OCI-LY7 (cell line): ENCODE data around the gene ZNF354B. TPM values are rescaled to one million over a fixed set of nuclear protein-coding genes. Genes with fewer than 3 reads are reported as not detected.
"Not testable (repeated sequence)": the region's sequence is repeated elsewhere in the genome, so short reads cannot be mapped to it uniquely, and the experiment has no call there.

Experiments
- BruUV-seq: library from RNA; stranded (reverse); fragments of 400-500 nt; replicated peaks from 2 replicates; lab custom pipeline; 2021; lab: Mats Ljungman, UMichigan
- CTCF ChIA-PET: fragments of 300-600 bp; sonication (Branson Sonifier 250); formaldehyde crosslinking; loops from one replicate; lab custom pipeline; 2022; ENCODE audit warnings: antibody characterized with exemption; ENCODE audit not compliant: unreplicated experiment; lab: Charles Lee
- POLR2A ChIA-PET: fragments of 300-600 bp; sonication (Branson Sonifier 250); formaldehyde crosslinking; loops from one replicate; lab custom pipeline; 2022; ENCODE audit warnings: antibody characterized with exemption; lab: Charles Lee
- DNase-seq: peaks from one replicate; pipeline ENCODE4 v3.0.0-alpha.2; 2015; ENCODE audit warnings: low spot score
- H2AFZ ChIP-seq: fragments of 200-600 bp; sonication (generic), shearing (Covaris generic); 2 replicates; pipeline ENCODE4 v1.6.1; 2014; ENCODE audit warnings: mild to moderate bottlenecking, antibody characterized with exemption, low read length, moderate library complexity
- H3K27ac ChIP-seq: fragments of 200-600 bp; sonication (generic); 2 replicates; pipeline ENCODE4 v1.5.1; 2014; ENCODE audit warnings: mixed run types, low read depth, mild to moderate bottlenecking, moderate library complexity, low read length, inconsistent platforms; ENCODE audit not compliant: poor library complexity, severe bottlenecking
- H3K36me3 ChIP-seq: fragments of 200-600 bp; sonication (generic); 2 replicates; pipeline ENCODE4 v1.6.1; 2014; ENCODE audit warnings: mild to moderate bottlenecking, antibody characterized with exemption, low read length, moderate library complexity, mixed read lengths; ENCODE audit not compliant: insufficient read depth
- H3K4me1 ChIP-seq: fragments of 200-600 bp; sonication (generic); 2 replicates; pipeline ENCODE4 v1.5.1; 2014; ENCODE audit warnings: mild to moderate bottlenecking, low read length; ENCODE audit not compliant: insufficient read depth, poor library complexity, severe bottlenecking
- H3K4me2 ChIP-seq: fragments of 200-600 bp; sonication (generic); 2 replicates; pipeline ENCODE4 v1.6.1; 2014; ENCODE audit warnings: mild to moderate bottlenecking, low read length
- H3K4me3 ChIP-seq: fragments of 200-600 bp; sonication (generic); 2 replicates; pipeline ENCODE4 v1.5.1; 2014; ENCODE audit warnings: mild to moderate bottlenecking, low read depth, low read length; ENCODE audit not compliant: poor library complexity, severe bottlenecking
- H3K79me2 ChIP-seq: fragments of 200-600 bp; sonication (generic); 2 replicates; pipeline ENCODE4 v1.6.1; 2016; ENCODE audit warnings: low read depth, mild to moderate bottlenecking, low read length, moderate library complexity, mixed read lengths; ENCODE audit not compliant: insufficient read depth
- H3K9me2 ChIP-seq: fragments of 200-600 bp; sonication (generic); 2 replicates; pipeline ENCODE4 v1.6.1; 2016; ENCODE audit warnings: mild to moderate bottlenecking, low read length, mixed read lengths; ENCODE audit not compliant: insufficient read depth
- H3K9me3 ChIP-seq: fragments of 200-600 bp; sonication (generic); 2 replicates; pipeline ENCODE4 v1.6.1; 2014; ENCODE audit warnings: mild to moderate bottlenecking, mixed run types, low read length, mixed read lengths
- H4K20me1 ChIP-seq: fragments of 200-600 bp; sonication (generic); 2 replicates; pipeline ENCODE4 v1.6.1; 2014; ENCODE audit warnings: mild to moderate bottlenecking, antibody characterized with exemption, low read length, moderate library complexity, mixed read lengths; ENCODE audit not compliant: insufficient read depth
- EZH2phosphoT487 ChIP-seq: fragments of 200-600 bp; sonication (generic); IDR thresholded peaks from 2 replicates; pipeline ENCODE4 v1.6.1; 2018; ENCODE audit warnings: low read depth, borderline replicate concordance, mild to moderate bottlenecking, mixed run types, antibody characterized with exemption, low read length, moderate library complexity, mixed read lengths
- intact Hi-C: fragments of 100-400 bp; cut with micrococcal nuclease; formaldehyde crosslinking; loops from one replicate; pipeline ENCODE4 v1.10.0; 2022; ENCODE audit not compliant: unreplicated experiment
- total RNA-seq, 2 experiments: library from RNA; depleted of rRNA in 1 of 2; stranded (reverse); fragments of >200 nt in 1 of 2; shearing (Covaris generic) in 1 of 2; gene quantifications; 2 replicates each; pipeline ENCODE4 v1.2.3, GENCODE V29; 2014 to 2022
- TF ChIP-seq, protein P1 (sequence below): fragments of 200-600 bp; sonication (generic); conservative IDR thresholded peaks from 2 replicates; pipeline ENCODE4 v1.5.1; 2014; ENCODE audit warnings: mild to moderate bottlenecking, antibody characterized with exemption, low read length, moderate library complexity, mixed read lengths

ZNF354B gene
- total RNA-seq, 2 experiments from 2014 or later = 11.7 to 15.2 TPM

DNA sequence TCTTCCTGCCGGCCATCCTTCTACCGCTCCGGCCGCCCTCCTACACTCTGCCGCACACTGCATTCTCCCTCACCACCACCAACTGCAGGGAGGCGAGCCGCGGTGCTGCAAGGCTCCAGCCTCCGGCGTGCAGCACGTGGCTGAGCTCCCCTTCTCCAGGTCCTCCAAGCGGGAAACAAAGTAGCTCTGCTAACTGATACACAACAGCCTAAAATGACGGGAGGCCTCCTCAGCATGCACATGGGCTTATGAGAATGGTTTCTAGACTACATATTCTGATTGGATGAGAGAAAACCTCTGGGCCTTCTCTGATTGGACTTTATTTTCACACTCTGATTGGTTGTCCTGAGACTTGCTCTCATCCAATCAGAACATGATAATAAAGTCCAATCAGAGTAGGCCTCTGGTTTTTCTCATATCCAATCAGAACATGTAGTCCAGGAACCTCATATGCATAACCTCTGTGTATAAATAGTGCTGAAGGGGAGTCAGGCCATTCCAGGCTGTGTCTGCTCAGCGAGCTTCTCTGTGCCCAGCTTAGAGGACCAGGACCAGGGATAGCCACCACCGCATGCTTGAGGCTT is 27.0 kb upstream of the ZNF354B start:
- no peaks in the 10 kb centered on the region for H4K20me1 ChIP-seq
- ChIA-PET POLR2A (no interaction called here), CTCF (no interaction called here)
- TF ChIP-seq EZH2phosphoT487 = no peak
- TF ChIP-seq, protein P1, sequence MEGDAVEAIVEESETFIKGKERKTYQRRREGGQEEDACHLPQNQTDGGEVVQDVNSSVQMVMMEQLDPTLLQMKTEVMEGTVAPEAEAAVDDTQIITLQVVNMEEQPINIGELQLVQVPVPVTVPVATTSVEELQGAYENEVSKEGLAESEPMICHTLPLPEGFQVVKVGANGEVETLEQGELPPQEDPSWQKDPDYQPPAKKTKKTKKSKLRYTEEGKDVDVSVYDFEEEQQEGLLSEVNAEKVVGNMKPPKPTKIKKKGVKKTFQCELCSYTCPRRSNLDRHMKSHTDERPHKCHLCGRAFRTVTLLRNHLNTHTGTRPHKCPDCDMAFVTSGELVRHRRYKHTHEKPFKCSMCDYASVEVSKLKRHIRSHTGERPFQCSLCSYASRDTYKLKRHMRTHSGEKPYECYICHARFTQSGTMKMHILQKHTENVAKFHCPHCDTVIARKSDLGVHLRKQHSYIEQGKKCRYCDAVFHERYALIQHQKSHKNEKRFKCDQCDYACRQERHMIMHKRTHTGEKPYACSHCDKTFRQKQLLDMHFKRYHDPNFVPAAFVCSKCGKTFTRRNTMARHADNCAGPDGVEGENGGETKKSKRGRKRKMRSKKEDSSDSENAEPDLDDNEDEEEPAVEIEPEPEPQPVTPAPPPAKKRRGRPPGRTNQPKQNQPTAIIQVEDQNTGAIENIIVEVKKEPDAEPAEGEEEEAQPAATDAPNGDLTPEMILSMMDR = no peak
- no peak overlapping the region for H2AFZ ChIP-seq
- H3K9me2 ChIP-seq = no peaks in the 10 kb centered on the region
- no peaks in the 10 kb centered on the region for H3K9me3 ChIP-seq
- H3K4me3 ChIP-seq = no peak overlapping the region
- H3K36me3 ChIP-seq = no peaks in the 10 kb centered on the region
- DNase-seq = no peak
- H3K27ac ChIP-seq = no peak overlapping the region
- no peaks in the 10 kb centered on the region for H3K4me1 ChIP-seq
- H3K4me2 ChIP-seq = no peak overlapping the region
- no TSS peak for BruUV-seq
- intact Hi-C loops = no loop called here
- H3K79me2 ChIP-seq = no peaks in the 10 kb centered on the region

DNA sequence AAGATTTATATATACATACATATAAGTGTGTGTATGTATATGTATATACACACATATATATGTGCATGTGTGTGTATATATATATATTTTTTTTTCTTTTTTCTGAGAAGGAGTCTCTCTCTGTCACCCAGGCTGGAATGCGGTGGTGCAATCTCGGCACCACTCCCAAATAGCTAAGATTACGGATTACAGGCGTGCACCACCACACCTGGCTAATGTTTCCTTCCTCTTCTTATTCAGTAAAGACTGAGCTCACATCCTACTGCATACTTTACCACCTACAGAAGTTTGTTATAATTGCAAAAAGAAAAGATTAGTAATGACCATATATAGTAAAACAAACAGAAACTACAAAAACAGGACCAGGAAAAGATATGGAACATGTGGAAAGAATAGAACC is 23.1 kb upstream of the ZNF354B start:
- Histone ChIP-seq H3K9me3 (no peaks in the 10 kb centered on the region), H3K4me2 (no peak overlapping the region), H4K20me1 (no peaks in the 10 kb centered on the region), H3K36me3 (no peaks in the 10 kb centered on the region), H3K27ac (no peak overlapping the region), H3K9me2 (no peaks in the 10 kb centered on the region), H2AFZ (no peak overlapping the region), H3K4me3 (no peak overlapping the region), H3K79me2 (no peaks in the 10 kb centered on the region), H3K4me1 (no peaks in the 10 kb centered on the region)
- TF ChIP-seq, protein P1 = no peak
- TF ChIP-seq EZH2phosphoT487 = no peak
- BruUV-seq = no TSS peak
- no peak for DNase-seq
- ChIA-PET CTCF (no interaction called here), POLR2A (no interaction called here)
- intact Hi-C loops = no loop called here

DNA sequence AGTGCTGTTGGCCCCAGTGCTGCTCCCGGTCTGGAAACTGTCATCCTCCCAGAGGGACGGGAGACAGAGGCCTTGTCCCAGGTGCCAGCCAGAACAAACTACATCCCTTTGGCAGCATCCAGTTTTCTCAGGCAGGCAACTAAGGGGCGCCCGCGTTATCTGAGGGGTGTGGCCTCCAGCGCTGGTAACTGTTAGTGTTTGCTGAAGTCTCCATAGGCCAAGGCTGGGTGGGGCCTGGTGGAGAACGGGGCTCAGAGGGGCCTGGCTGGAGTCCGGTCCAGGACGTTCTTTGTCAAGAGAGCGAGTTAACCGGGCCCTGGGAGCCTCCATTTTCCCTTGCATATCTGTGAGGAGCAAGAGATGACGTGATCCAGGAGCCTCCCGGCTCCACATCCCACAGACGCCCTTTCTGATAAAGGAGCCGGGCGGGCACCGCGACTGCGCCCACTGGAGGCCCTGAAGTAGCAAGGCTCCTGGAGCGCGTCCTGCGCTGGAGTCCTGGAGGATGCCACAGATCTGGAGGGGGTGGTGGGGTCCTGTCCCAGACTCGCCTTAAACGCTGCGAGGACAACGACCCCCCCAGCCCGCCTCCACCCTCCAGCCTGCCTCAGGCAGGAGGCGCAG is 20.9 kb upstream of the ZNF354B start:
- H3K9me2 ChIP-seq, H2AFZ ChIP-seq, CTCF ChIA-PET: not testable (repeated sequence)

More for the DNA sequence above, 20.9 kb upstream of the ZNF354B start:
- H3K4me3 ChIP-seq, POLR2A ChIA-PET, H3K4me1 ChIP-seq, intact Hi-C loops, DNase-seq, BruUV-seq, H4K20me1 ChIP-seq, H3K9me3 ChIP-seq, H3K36me3 ChIP-seq, H3K27ac ChIP-seq, H3K4me2 ChIP-seq, H3K79me2 ChIP-seq: not testable (repeated sequence)
